Stimulated activated naive CD8-positive, alpha-beta T cell treated with anti-CD3 and anti-CD28 coated beads, Interleukin-15, amount 100 ng/mL, for 72 hours (primary cell): ENCODE data around the gene RSRC1.
"Not testable (repeated sequence)": the region's sequence is repeated elsewhere in the genome, so short reads cannot be mapped to it uniquely, and the experiment has no call there.

Source experiments
- ATAC-seq: fragments of 150-1000 bp; cut with Tn5 transposase; 2 replicates; pipeline ENCODE4 v1.10.0; 2021; ENCODE audit warnings: mild to moderate bottlenecking, moderate library complexity
- DNase-seq, 2 donors: peaks; one replicate each; pipeline ENCODE4 v3.0.0; 2021 to 2022
- H3K27ac Mint-ChIP-seq, 2 donors: one replicate each; pipeline ENCODE4 v1.8.0; 2022; ENCODE audit warnings: mild to moderate bottlenecking in 2 of 2, mixed read lengths in 2 of 2, moderate library complexity in 2 of 2
- H3K27me3 Mint-ChIP-seq: one replicate; pipeline ENCODE4 v1.8.0; 2022; ENCODE audit warnings: mixed read lengths
- H3K4me1 Mint-ChIP-seq: one replicate; pipeline ENCODE4 v1.8.0; 2022; ENCODE audit warnings: mild to moderate bottlenecking, mixed read lengths
- H3K4me3 Mint-ChIP-seq, 2 donors: one replicate each; pipeline ENCODE4 v1.8.0; 2022; ENCODE audit warnings: mild to moderate bottlenecking in 2 of 2, mixed read lengths in 2 of 2, moderate library complexity in 1 of 2
- H3K9me3 Mint-ChIP-seq, 2 donors: one replicate each; pipeline ENCODE4 v1.8.0; 2022; ENCODE audit warnings: mixed read lengths in 2 of 2

RSRC1 gene, protein sequence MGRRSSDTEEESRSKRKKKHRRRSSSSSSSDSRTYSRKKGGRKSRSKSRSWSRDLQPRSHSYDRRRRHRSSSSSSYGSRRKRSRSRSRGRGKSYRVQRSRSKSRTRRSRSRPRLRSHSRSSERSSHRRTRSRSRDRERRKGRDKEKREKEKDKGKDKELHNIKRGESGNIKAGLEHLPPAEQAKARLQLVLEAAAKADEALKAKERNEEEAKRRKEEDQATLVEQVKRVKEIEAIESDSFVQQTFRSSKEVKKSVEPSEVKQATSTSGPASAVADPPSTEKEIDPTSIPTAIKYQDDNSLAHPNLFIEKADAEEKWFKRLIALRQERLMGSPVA

DNA sequence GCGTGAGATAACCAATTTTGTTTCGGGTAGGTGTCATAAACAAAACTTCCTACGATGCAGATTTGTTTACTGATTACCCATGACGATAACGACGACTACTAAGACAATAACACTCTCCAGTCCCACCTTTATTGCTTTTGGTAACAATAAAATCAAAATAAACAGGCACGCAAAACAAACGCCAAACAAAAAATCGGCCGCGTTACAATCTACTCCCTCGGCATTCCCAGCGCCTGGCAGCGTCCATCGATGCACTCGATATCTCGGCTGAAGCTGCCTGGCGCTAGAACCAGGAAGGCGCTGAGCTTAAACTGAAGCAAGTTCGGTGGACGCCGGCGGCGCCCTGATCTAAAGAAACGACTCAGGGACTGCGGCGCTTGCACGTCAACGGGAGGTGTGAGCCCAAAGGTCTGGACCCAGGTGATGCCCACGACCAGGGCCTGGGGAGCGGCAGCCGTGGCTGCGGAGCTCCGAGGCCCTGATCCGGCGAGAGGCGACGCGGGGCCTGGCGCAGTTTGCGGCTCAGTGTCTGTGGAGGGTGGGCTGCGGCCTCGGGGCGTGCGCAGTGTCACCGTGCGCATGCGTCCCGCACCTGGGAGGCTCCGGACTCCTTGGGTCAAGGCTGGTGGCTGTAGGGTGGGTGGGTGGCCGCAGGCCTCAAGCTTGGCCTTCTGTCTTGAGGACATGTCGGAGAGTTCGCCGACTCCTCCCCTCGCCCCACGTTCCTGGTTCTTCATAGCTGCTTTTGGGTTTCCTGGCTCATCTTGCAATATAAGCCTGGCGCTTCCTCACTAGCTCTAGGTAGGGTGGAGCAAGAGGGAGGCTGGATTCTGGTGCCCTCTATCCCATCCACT, at the start of gene RSRC1:
RSRC1 (plus strand) TSS at position 286 of the 854 bp plus-strand sequence. CDS start 12,016 bp downstream, outside the sequence.
- Mint-ChIP-seq H3K27ac (peak within 1 kb of the TSS; percentile 87 to 96), H3K4me1 (peaks cover 65% of the 10 kb centered on the region), H3K4me3 (peak within 1 kb of the TSS; percentile 96 to 97), H3K9me3 (no peaks in the 10 kb centered on the region), H3K27me3 (peaks cover 42% of the 10 kb centered on the region)
- DNase-seq (peak; percentile 70 to 79), ATAC-seq (peak; percentile 87)

DNA sequence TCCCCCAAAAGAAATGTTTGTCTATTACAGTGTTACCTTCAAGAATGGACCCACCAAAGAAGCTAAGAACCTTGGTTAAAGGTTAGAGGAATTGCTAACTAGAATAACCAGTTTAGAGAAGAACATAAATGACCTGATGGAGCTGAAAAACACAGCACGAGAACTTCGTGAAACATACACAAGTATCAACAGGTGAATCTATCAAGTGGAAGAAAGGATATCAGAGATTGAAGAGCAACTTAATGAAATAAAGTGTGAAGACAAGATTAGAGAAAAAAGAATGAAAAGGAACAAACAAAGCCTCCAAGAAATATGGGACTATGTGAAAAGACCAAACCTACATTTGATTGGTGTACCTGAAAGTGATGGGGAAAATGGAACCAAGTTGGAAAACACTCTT, 44.3 kb upstream of the RSRC1 start:
- not testable (repeated sequence) for DNase-seq, H3K27ac Mint-ChIP-seq, ATAC-seq, H3K4me3 Mint-ChIP-seq, H3K9me3 Mint-ChIP-seq, H3K4me1 Mint-ChIP-seq
- peaks cover 33% of the 10 kb centered on the region for H3K27me3 Mint-ChIP-seq

DNA sequence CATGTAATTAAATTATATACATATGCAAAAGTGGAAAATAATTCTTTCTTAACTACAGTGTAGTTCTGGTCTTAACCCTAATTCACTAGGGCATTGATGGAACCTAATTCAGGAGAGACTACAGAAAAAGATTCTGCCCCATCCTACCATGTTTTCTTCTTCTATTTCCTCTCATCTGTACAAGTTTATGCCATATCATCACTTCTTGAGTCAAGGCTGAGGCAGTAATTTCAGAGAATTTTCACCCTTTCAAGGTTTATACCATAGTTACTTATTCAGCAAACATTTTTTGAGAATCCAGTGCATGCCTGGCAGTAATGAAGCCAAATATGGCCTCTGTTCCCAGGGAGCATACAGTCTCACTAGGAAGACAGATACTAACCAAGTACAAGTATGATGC, 37.1 kb upstream of the RSRC1 start:
- no peak overlapping the region for H3K4me3 Mint-ChIP-seq
- ATAC-seq (no peak), DNase-seq (no peak)
- no peak overlapping the region for H3K27ac Mint-ChIP-seq
- H3K27me3 Mint-ChIP-seq = peaks cover 41% of the 10 kb centered on the region
- no peaks in the 10 kb centered on the region for H3K9me3 Mint-ChIP-seq
- H3K4me1 Mint-ChIP-seq = no peaks in the 10 kb centered on the region

DNA sequence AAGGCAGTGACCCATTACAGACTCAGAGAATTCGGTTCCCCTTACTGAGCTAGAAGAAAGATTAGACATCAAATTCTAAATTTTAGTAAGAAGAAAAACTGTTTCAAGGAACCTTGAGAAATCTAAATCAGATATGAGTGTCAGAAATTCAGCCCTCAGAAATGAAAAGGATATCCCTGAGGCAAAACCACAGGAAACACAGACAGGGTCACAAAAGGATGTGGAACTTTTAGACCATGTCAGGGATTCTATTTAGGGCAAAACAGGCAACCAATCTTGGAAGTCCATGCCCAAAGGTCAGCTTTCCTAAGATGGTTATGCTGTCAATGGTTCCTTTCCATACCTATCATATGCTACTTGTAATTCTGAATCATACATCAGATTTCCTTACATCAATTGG, 35.3 kb upstream of the RSRC1 start:
- Mint-ChIP-seq H3K27ac (no peak overlapping the region), H3K4me3 (no peak overlapping the region), H3K27me3 (peaks cover 42% of the 10 kb centered on the region), H3K4me1 (no peaks in the 10 kb centered on the region), H3K9me3 (no peaks in the 10 kb centered on the region)
- no peak for ATAC-seq
- no peak for DNase-seq

DNA sequence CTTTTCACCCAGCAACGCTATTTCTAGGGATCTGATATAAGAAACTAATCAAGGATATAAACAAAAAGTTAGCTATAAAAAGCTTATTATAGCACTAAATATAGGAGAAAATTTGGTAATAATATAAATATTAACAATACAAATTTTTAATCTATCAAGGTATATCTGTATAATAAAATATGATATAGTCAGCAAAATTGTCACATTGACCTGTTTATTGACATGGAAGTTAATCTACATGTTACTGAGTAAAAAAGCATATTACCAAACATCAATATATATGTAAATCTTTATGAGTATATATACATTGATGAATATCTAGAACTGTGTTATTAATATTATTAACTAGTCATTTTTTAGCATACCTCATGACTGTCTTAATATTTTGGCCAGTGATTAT, 30.3 kb upstream of the RSRC1 start:
- H3K4me3 Mint-ChIP-seq = no peak overlapping the region
- no peaks in the 10 kb centered on the region for H3K4me1 Mint-ChIP-seq
- no peaks in the 10 kb centered on the region for H3K9me3 Mint-ChIP-seq
- no peak for DNase-seq
- no peak overlapping the region for H3K27ac Mint-ChIP-seq
- no peak for ATAC-seq
- H3K27me3 Mint-ChIP-seq = peaks cover 37% of the 10 kb centered on the region

DNA sequence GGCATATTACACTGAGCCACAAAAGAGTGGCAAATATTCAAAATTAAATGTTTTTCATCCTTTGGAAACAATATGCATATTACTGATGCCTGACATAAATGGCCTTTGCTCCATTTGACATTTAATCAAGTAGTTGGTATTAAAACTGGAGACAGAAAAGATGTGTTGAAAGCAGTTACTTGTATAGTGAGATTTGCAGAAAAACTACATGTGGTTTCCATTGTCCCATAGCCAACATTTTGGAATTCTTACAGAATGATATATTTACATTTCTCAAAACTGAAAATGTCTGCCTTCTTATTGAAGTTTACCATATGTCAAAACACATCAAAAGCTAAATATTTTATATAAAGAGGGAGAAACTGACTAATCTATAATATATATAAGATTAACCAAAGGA, 25.2 kb upstream of the RSRC1 start:
- peaks cover 42% of the 10 kb centered on the region for H3K27me3 Mint-ChIP-seq

DNA sequence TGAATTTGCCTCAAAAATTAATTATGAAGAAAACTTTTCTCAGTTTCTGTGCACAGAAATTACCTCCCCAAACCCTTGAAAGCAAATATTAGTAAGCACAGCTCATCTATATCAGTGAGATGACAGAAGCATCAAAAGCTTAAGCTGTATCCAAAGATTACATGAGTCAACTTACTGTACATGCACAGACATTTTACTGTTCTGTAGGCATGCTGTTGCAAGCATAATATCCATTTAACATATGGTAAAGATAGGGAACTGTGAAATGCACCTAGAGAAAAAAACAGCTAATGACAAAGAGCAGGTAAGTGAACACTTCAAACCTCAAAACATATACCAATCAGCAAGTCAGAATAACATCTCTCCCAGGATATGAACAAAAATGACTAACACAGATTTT, 24.5 kb upstream of the RSRC1 start:
- DNase-seq (no peak), ATAC-seq (no peak)
- no peak overlapping the region for H3K4me3 Mint-ChIP-seq
- no peaks in the 10 kb centered on the region for H3K4me1 Mint-ChIP-seq
- no peaks in the 10 kb centered on the region for H3K9me3 Mint-ChIP-seq
- H3K27me3 Mint-ChIP-seq = peaks cover 40% of the 10 kb centered on the region
- H3K27ac Mint-ChIP-seq = no peak overlapping the region

More for the DNA sequence above, 25.2 kb upstream of the RSRC1 start:
- DNase-seq = no peak
- H3K9me3 Mint-ChIP-seq = no peaks in the 10 kb centered on the region
- no peak overlapping the region for H3K4me3 Mint-ChIP-seq
- ATAC-seq = no peak
- H3K4me1 Mint-ChIP-seq = no peaks in the 10 kb centered on the region
- H3K27ac Mint-ChIP-seq = no peak overlapping the region

DNA sequence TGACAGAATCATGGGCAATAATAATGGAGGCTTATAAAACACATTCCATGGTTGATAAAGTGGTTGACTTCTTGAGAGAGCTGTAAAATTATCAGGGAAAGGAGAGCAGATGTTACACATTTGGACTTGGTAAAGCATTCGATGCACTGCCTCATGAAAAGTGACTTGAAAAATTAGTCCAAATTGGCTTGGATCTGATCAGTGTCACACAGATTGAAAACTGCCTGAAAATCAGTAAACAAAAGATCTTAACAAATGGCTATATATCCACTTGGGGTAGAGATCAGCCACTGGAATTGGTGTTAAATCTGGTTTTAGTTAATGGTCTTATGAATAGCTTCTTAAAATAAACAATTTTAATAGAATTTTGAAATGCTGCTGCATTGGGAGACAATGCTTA, 24.0 kb upstream of the RSRC1 start:
- ATAC-seq = no peak

DNA sequence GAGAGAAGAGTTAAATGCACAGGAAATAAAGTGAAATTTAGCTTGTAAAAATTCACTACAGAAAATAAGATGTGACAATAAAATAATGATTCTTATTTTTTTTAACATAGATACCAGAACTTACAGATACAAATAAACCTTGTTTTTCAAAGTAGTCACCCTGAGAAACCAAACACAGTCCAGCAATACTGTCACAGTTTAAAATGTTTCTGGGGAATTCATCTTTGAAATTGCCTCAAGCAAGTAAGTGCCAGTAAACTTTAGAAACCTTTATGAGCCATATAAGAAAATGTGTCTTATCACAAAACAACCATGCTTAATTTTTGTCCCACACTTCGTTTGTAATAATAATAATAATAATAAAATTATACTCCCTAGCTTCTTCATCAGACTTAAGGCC, 23.5 kb upstream of the RSRC1 start:
- Mint-ChIP-seq H3K4me3 (no peak overlapping the region), H3K27me3 (peaks cover 40% of the 10 kb centered on the region), H3K27ac (no peak overlapping the region), H3K9me3 (no peaks in the 10 kb centered on the region), H3K4me1 (no peaks in the 10 kb centered on the region)
- DNase-seq = no peak
- ATAC-seq = no peak

More for the DNA sequence above, 24.0 kb upstream of the RSRC1 start:
- DNase-seq = no peak
- Mint-ChIP-seq H3K9me3 (no peaks in the 10 kb centered on the region), H3K27me3 (peaks cover 40% of the 10 kb centered on the region), H3K27ac (no peak overlapping the region), H3K4me1 (no peaks in the 10 kb centered on the region), H3K4me3 (no peak overlapping the region)

DNA sequence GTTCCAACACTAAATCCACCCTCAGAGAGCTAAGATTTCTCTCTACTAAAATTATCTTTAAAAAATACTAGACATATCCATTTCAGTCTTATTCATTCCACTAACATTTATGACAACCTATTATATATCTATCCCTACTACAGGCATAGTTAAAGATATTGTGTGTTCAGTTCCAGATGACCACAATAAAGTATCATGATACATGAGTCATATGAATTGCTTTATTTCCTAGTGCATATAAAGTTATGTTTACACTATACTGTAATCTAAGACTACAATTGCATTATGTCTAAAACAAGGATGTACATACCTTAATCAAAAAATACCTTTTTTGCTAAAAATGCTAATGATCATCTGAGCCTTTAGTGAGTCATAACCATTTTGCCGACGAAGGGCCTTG, 23.1 kb upstream of the RSRC1 start:
- H3K9me3 Mint-ChIP-seq = no peaks in the 10 kb centered on the region
- DNase-seq (no peak), ATAC-seq (no peak)
- H3K4me3 Mint-ChIP-seq = no peak overlapping the region
- peaks cover 44% of the 10 kb centered on the region for H3K27me3 Mint-ChIP-seq
- H3K4me1 Mint-ChIP-seq = no peaks in the 10 kb centered on the region
- H3K27ac Mint-ChIP-seq = no peak overlapping the region

DNA sequence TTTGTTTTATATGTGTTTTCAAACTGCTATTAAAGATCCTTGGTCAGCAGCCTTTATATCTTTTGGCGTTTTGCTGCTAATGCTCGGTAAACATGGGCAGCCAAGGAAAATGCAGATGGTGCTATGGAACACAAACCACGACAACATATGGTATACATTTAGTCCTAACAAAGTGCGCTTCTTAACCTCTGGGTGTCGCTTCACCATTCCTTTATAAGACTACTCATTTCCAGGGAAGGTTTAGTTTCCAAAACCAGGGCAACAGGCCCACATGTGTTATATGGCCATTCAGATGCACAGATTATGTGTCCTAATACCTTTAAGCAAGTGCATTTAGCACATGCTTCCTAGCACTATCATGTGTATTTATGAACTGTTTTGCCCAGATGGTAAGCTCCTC, 18.4 kb upstream of the RSRC1 start:
- no peak overlapping the region for H3K27ac Mint-ChIP-seq
- peaks cover 13% of the 10 kb centered on the region for H3K4me1 Mint-ChIP-seq
- peaks cover 79% of the 10 kb centered on the region for H3K27me3 Mint-ChIP-seq
- no peaks in the 10 kb centered on the region for H3K9me3 Mint-ChIP-seq
- no peak overlapping the region for H3K4me3 Mint-ChIP-seq
- ATAC-seq (no peak), DNase-seq (no peak)

DNA sequence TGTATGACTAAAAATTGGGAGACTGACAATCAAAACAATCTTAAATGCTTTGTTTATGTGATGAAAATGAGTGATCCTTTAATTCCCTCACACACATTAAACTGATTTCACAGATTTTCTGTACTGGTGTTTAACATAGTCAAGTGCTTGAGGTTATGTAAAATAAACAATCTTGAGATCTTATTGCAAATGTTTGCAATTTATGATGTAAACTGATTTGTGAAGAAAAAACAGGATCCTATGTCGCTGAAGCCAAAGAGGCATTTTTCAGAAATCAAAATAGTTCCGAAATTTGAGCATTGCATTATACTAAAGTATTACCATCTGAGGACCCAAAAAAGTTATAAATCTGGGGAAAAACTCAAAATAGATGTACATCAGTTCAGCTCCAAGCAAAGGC, 16.4 kb upstream of the RSRC1 start:
- peaks cover 81% of the 10 kb centered on the region for H3K27me3 Mint-ChIP-seq
- no peak overlapping the region for H3K4me3 Mint-ChIP-seq
- ATAC-seq (no peak), DNase-seq (no peak)
- H3K4me1 Mint-ChIP-seq = peaks cover 25% of the 10 kb centered on the region
- no peak overlapping the region for H3K27ac Mint-ChIP-seq
- no peaks in the 10 kb centered on the region for H3K9me3 Mint-ChIP-seq

DNA sequence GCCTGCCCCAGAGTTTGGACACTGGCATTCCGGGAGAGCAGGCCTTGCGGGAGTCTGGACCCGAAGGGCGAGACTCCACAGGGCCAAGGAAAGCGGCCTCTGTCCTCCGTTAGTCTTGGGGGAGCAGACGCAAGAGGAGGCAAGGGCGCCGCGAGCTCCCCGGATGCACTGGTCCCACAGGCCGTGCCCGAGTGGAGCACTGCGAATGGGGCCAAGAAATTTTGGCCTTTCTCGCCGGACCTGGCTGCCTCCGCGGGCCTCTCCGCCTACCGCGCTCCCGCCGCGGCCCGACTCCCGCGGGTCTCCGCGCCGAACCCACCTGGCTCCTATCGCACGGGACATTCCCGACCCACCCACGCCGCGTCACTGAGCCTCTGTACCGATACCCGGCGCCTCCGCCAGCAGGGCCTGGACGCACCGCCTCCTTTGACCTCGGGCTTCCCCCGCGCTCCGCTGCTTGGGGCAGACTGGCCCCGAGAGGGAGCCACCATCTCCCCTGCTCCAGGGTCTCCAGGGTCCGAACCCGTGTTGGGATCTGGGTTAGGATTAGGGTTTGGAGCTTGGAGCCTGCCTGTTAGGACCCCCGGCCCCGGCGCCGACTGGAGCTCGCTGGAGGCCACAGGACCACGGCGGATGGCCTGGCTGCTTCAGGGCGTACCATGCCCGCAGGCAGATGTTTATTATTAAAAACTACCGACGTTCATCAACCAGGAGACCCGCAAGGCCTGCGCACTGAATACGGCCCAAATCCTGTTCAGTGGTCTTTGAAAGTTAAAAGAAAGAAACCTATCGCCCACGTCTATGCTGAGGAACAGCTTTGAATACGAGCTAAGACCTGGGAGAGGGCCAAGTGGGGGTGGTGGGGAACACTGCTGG, 15.4 kb upstream of the RSRC1 start:
- DNase-seq = no peak
- peak overlapping the region in 1 of 2 donors; percentile 30 for H3K4me3 Mint-ChIP-seq

DNA sequence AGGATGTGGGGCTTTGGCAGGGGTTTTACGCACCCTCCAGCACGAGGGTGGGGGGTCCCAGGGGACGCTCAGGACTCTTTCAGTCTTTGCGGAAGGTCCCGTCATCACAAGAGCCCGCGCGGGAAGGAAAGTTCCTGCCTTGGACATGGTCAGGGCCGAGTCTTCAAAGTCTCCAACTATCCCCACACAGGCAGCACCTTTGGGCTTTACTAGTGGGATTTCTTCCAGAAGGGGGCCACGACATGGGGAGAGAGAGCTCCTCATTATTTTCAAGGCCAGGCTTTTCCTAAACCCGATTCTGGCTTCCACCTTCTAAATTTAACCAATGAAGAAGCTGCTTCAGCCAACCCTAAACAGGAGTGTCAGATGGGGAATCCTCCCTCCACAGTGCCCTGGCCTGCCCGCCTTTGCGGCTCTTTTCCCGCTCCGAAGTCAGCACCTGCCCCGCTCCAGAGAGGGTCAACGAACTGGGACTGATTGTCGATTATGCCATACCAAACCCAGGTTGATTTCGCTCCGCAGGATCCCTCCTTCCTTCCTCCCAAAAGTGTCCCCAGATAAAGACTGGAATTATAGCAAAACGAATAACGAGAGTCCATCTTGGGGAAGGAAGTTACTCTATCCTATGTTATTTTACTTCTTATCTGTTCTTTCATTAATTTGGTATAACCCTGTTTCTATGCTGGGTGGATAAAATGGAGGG, 14.6 kb upstream of the RSRC1 start:
- DNase-seq = no peak
- no peak overlapping the region for H3K27ac Mint-ChIP-seq
- peak overlapping the region in 1 of 2 donors; percentile 30 for H3K4me3 Mint-ChIP-seq
- H3K9me3 Mint-ChIP-seq = no peaks in the 10 kb centered on the region
- H3K27me3 Mint-ChIP-seq = peaks cover 91% of the 10 kb centered on the region
- ATAC-seq = no peak
- peaks cover 28% of the 10 kb centered on the region for H3K4me1 Mint-ChIP-seq

More for the DNA sequence above, 15.4 kb upstream of the RSRC1 start:
- Mint-ChIP-seq H3K27me3 (peaks cover 83% of the 10 kb centered on the region), H3K4me1 (peaks cover 28% of the 10 kb centered on the region), H3K27ac (no peak overlapping the region), H3K9me3 (no peaks in the 10 kb centered on the region)
- ATAC-seq = no peak
